ENCODE data around the gene POLDIP2.
"Not testable (repeated sequence)": the region's sequence is repeated elsewhere in the genome, so short reads cannot be mapped to it uniquely, and the experiment has no call there.

The POLDIP2 gene

GRCh38 chr17:28364665-28365363 lies 7.5 kb upstream of the POLDIP2 start, which contains the start of gene SEBOX:
SEBOX (minus strand) TSS chr17:28365199; CDS start chr17:28365151, 48 bp downstream.
- DNase-seq = no peak

- no peak for DNase-seq
Measured at GRCh38 chr17:28363776-28364650, 6.7 kb upstream of the POLDIP2 start.

- DNase-seq = no peak
Measured at GRCh38 chr17:28363186-28363585, 5.9 kb upstream of the POLDIP2 start.

- no peak for DNase-seq
Measured at GRCh38 chr17:28357901-28358197, 522 bp upstream of the POLDIP2 start.

- no peak for DNase-seq
Measured at GRCh38 chr17:28350271-28350670, 7.1 kb downstream of the POLDIP2 start.

- no peak for DNase-seq
Measured at GRCh38 chr17:28348979-28349378, 8.3 kb downstream of the POLDIP2 start.

GRCh38 chr17:28347261-28347891 lies 10.0 kb downstream of the POLDIP2 start:
- no peak for DNase-seq

GRCh38 chr17:28346746-28347246 lies 10.5 kb downstream of the POLDIP2 start:
- no peak for DNase-seq

GRCh38 chr17:28346199-28346580 lies 11.1 kb downstream of the POLDIP2 start:
- DNase-seq = no peak

- no peak for DNase-seq
Measured at GRCh38 chr17:28345419-28346198, 11.7 kb downstream of the POLDIP2 start.

GRCh38 chr17:28344435-28344901 lies 12.9 kb downstream of the POLDIP2 start:
- no peak for DNase-seq

- no peak for DNase-seq
Measured at GRCh38 chr17:28344011-28344410, 13.3 kb downstream of the POLDIP2 start.

GRCh38 chr17:28343491-28343932 lies 13.8 kb downstream of the POLDIP2 start:
- no peak for DNase-seq

- no peak for DNase-seq
Measured at GRCh38 chr17:28342313-28342712, 15.0 kb downstream of the POLDIP2 start.

GRCh38 chr17:28341516-28341915 lies 15.8 kb downstream of the POLDIP2 start:
- DNase-seq = no peak

GRCh38 chr17:28340374-28340773 lies 17.0 kb downstream of the POLDIP2 start:
- no peak for DNase-seq

- no peak for DNase-seq
Measured at GRCh38 chr17:28339431-28339830, 17.9 kb downstream of the POLDIP2 start.

GRCh38 chr17:28338769-28339212 lies 18.5 kb downstream of the POLDIP2 start:
- not testable (repeated sequence) for DNase-seq

GRCh38 chr17:28338056-28338768 lies 19.1 kb downstream of the POLDIP2 start:
- DNase-seq = no peak

- no peak for DNase-seq
Measured at GRCh38 chr17:28335959-28336871, 21.1 kb downstream of the POLDIP2 start.

Data from KG1 (cell line).